Measurements from ENCODE around the gene CAMTA1.

CAMTA1 gene

GRCh38 chr1:6907201-6907600 is 121.9 kb downstream of the CAMTA1 start:
- Histone ChIP-seq H3K36me3 (ENCODE audit: control insufficient read depth in 2 of 2, insufficient read depth in 2 of 2, low read length in 2 of 2) (no peaks in the 10 kb centered on the region), H3K4me1 (ENCODE audit: control insufficient read depth, insufficient read depth, low read length) (peaks cover 8% of the 10 kb centered on the region), H3K4me3 (ENCODE audit: low read length in 2 of 2) (no peak overlapping the region), H3K9ac (ENCODE audit: low read length in 2 of 2) (no peak overlapping the region), H3K27ac (ENCODE audit: low read length) (no peak overlapping the region), H3K27me3 (ENCODE audit: control insufficient read depth in 1 of 2, insufficient read depth in 2 of 2, low read length in 2 of 2) (peaks cover 10 to 15% of the 10 kb centered on the region in 2 donors), H3K9me3 (ENCODE audit: control insufficient read depth in 2 of 2, low read length in 2 of 2) (no peaks in the 10 kb centered on the region)

- Histone ChIP-seq H3K9ac (ENCODE audit: low read length in 2 of 2) (no peak overlapping the region), H3K27ac (ENCODE audit: low read length) (no peak overlapping the region), H3K4me1 (ENCODE audit: control insufficient read depth, insufficient read depth, low read length) (peaks cover 14% of the 10 kb centered on the region), H3K9me3 (ENCODE audit: control insufficient read depth in 2 of 2, low read length in 2 of 2) (no peaks in the 10 kb centered on the region), H3K27me3 (ENCODE audit: control insufficient read depth in 1 of 2, insufficient read depth in 2 of 2, low read length in 2 of 2) (peaks cover 10 to 19% of the 10 kb centered on the region in 2 donors), H3K36me3 (ENCODE audit: control insufficient read depth in 2 of 2, insufficient read depth in 2 of 2, low read length in 2 of 2) (no peaks in the 10 kb centered on the region), H3K4me3 (ENCODE audit: low read length in 2 of 2) (no peak overlapping the region)
Measured at GRCh38 chr1:6907676-6908434, 122.6 kb downstream of the CAMTA1 start.

GRCh38 chr1:6909401-6909800 is 124.1 kb downstream of the CAMTA1 start:
- H3K9me3 ChIP-seq (ENCODE audit: control insufficient read depth in 2 of 2, low read length in 2 of 2), result peaks cover 0 to 3% of the 10 kb centered on the region in 2 donors
- H3K9ac ChIP-seq (ENCODE audit: low read length in 2 of 2), result no peak overlapping the region
- H3K36me3 ChIP-seq (ENCODE audit: control insufficient read depth in 2 of 2, insufficient read depth in 2 of 2, low read length in 2 of 2), result no peaks in the 10 kb centered on the region
- H3K27ac ChIP-seq (ENCODE audit: low read length), result no peak overlapping the region
- H3K27me3 ChIP-seq (ENCODE audit: control insufficient read depth in 1 of 2, insufficient read depth in 2 of 2, low read length in 2 of 2), result peaks cover 12 to 27% of the 10 kb centered on the region in 2 donors
- peaks cover 14% of the 10 kb centered on the region for H3K4me1 ChIP-seq (ENCODE audit: control insufficient read depth, insufficient read depth, low read length)
- H3K4me3 ChIP-seq (ENCODE audit: low read length in 2 of 2), result no peak overlapping the region

GRCh38 chr1:6909857-6910256 is 124.6 kb downstream of the CAMTA1 start:
- Histone ChIP-seq H3K36me3 (ENCODE audit: control insufficient read depth in 2 of 2, insufficient read depth in 2 of 2, low read length in 2 of 2) (no peaks in the 10 kb centered on the region), H3K4me1 (ENCODE audit: control insufficient read depth, insufficient read depth, low read length) (peaks cover 14% of the 10 kb centered on the region), H3K4me3 (ENCODE audit: low read length in 2 of 2) (no peak overlapping the region), H3K27ac (ENCODE audit: low read length) (no peak overlapping the region), H3K27me3 (ENCODE audit: control insufficient read depth in 1 of 2, insufficient read depth in 2 of 2, low read length in 2 of 2) (peaks cover 14 to 27% of the 10 kb centered on the region in 2 donors), H3K9me3 (ENCODE audit: control insufficient read depth in 2 of 2, low read length in 2 of 2) (peaks cover 0 to 3% of the 10 kb centered on the region in 2 donors), H3K9ac (ENCODE audit: low read length in 2 of 2) (no peak overlapping the region)

- no peak overlapping the region for H3K4me3 ChIP-seq (ENCODE audit: low read length in 2 of 2)
- H3K27me3 ChIP-seq (ENCODE audit: control insufficient read depth in 1 of 2, insufficient read depth in 2 of 2, low read length in 2 of 2), result peaks cover 22 to 37% of the 10 kb centered on the region in 2 donors
- no peak overlapping the region for H3K27ac ChIP-seq (ENCODE audit: low read length)
- no peaks in the 10 kb centered on the region for H3K36me3 ChIP-seq (ENCODE audit: control insufficient read depth in 2 of 2, insufficient read depth in 2 of 2, low read length in 2 of 2)
- H3K9ac ChIP-seq (ENCODE audit: low read length in 2 of 2), result no peak overlapping the region
- peaks cover 14% of the 10 kb centered on the region for H3K4me1 ChIP-seq (ENCODE audit: control insufficient read depth, insufficient read depth, low read length)
- peaks cover 0 to 3% of the 10 kb centered on the region in 2 donors for H3K9me3 ChIP-seq (ENCODE audit: control insufficient read depth in 2 of 2, low read length in 2 of 2)
Measured at GRCh38 chr1:6911021-6911941, 126.0 kb downstream of the CAMTA1 start.

GRCh38 chr1:6911974-6912373 is 126.7 kb downstream of the CAMTA1 start:
- Histone ChIP-seq H3K9me3 (ENCODE audit: control insufficient read depth in 2 of 2, low read length in 2 of 2) (peaks cover 0 to 3% of the 10 kb centered on the region in 2 donors), H3K27ac (ENCODE audit: low read length) (no peak overlapping the region), H3K27me3 (ENCODE audit: control insufficient read depth in 1 of 2, insufficient read depth in 2 of 2, low read length in 2 of 2) (peaks cover 28 to 44% of the 10 kb centered on the region in 2 donors), H3K4me1 (ENCODE audit: control insufficient read depth, insufficient read depth, low read length) (peaks cover 14% of the 10 kb centered on the region), H3K9ac (ENCODE audit: low read length in 2 of 2) (no peak overlapping the region), H3K36me3 (ENCODE audit: control insufficient read depth in 2 of 2, insufficient read depth in 2 of 2, low read length in 2 of 2) (no peaks in the 10 kb centered on the region), H3K4me3 (ENCODE audit: low read length in 2 of 2) (no peak overlapping the region)

- H3K4me1 ChIP-seq (ENCODE audit: control insufficient read depth, insufficient read depth, low read length), result peaks cover 14% of the 10 kb centered on the region
- H3K9ac ChIP-seq (ENCODE audit: low read length in 2 of 2), result no peak overlapping the region
- H3K27ac ChIP-seq (ENCODE audit: low read length), result no peak overlapping the region
- H3K4me3 ChIP-seq (ENCODE audit: low read length in 2 of 2), result no peak overlapping the region
- H3K9me3 ChIP-seq (ENCODE audit: control insufficient read depth in 2 of 2, low read length in 2 of 2), result peaks cover 0 to 3% of the 10 kb centered on the region in 2 donors
- no peaks in the 10 kb centered on the region for H3K36me3 ChIP-seq (ENCODE audit: control insufficient read depth in 2 of 2, insufficient read depth in 2 of 2, low read length in 2 of 2)
- peaks cover 29 to 44% of the 10 kb centered on the region in 2 donors for H3K27me3 ChIP-seq (ENCODE audit: control insufficient read depth in 1 of 2, insufficient read depth in 2 of 2, low read length in 2 of 2)
Measured at GRCh38 chr1:6912518-6912917, 127.3 kb downstream of the CAMTA1 start.

GRCh38 chr1:6913086-6913485 is 127.8 kb downstream of the CAMTA1 start:
- H3K9me3 ChIP-seq (ENCODE audit: control insufficient read depth in 2 of 2, low read length in 2 of 2), result peaks cover 0 to 3% of the 10 kb centered on the region in 2 donors
- H3K4me1 ChIP-seq (ENCODE audit: control insufficient read depth, insufficient read depth, low read length), result peaks cover 14% of the 10 kb centered on the region
- H3K9ac ChIP-seq (ENCODE audit: low read length in 2 of 2), result no peak overlapping the region
- H3K36me3 ChIP-seq (ENCODE audit: control insufficient read depth in 2 of 2, insufficient read depth in 2 of 2, low read length in 2 of 2), result no peaks in the 10 kb centered on the region
- H3K4me3 ChIP-seq (ENCODE audit: low read length in 2 of 2), result no peak overlapping the region
- H3K27ac ChIP-seq (ENCODE audit: low read length), result no peak overlapping the region
- H3K27me3 ChIP-seq (ENCODE audit: control insufficient read depth in 1 of 2, insufficient read depth in 2 of 2, low read length in 2 of 2), result peaks cover 29 to 40% of the 10 kb centered on the region in 2 donors

- Histone ChIP-seq H3K36me3 (ENCODE audit: control insufficient read depth in 2 of 2, insufficient read depth in 2 of 2, low read length in 2 of 2) (no peaks in the 10 kb centered on the region), H3K9me3 (ENCODE audit: control insufficient read depth in 2 of 2, low read length in 2 of 2) (peaks cover 0 to 3% of the 10 kb centered on the region in 2 donors), H3K9ac (ENCODE audit: low read length in 2 of 2) (no peak overlapping the region), H3K4me3 (ENCODE audit: low read length in 2 of 2) (no peak overlapping the region), H3K4me1 (ENCODE audit: control insufficient read depth, insufficient read depth, low read length) (peaks cover 14% of the 10 kb centered on the region), H3K27ac (ENCODE audit: low read length) (no peak overlapping the region), H3K27me3 (ENCODE audit: control insufficient read depth in 1 of 2, insufficient read depth in 2 of 2, low read length in 2 of 2) (peaks cover 31 to 37% of the 10 kb centered on the region in 2 donors)
Measured at GRCh38 chr1:6914706-6915105, 129.5 kb downstream of the CAMTA1 start.

- peaks cover 12% of the 10 kb centered on the region for H3K4me1 ChIP-seq (ENCODE audit: control insufficient read depth, insufficient read depth, low read length)
- no peak overlapping the region for H3K27ac ChIP-seq (ENCODE audit: low read length)
- no peak overlapping the region for H3K4me3 ChIP-seq (ENCODE audit: low read length in 2 of 2)
- peaks cover 26 to 32% of the 10 kb centered on the region in 2 donors for H3K27me3 ChIP-seq (ENCODE audit: control insufficient read depth in 1 of 2, insufficient read depth in 2 of 2, low read length in 2 of 2)
- no peaks in the 10 kb centered on the region for H3K36me3 ChIP-seq (ENCODE audit: control insufficient read depth in 2 of 2, insufficient read depth in 2 of 2, low read length in 2 of 2)
- H3K9me3 ChIP-seq (ENCODE audit: control insufficient read depth in 2 of 2, low read length in 2 of 2), result peaks cover 0 to 3% of the 10 kb centered on the region in 2 donors
- no peak overlapping the region for H3K9ac ChIP-seq (ENCODE audit: low read length in 2 of 2)
Measured at GRCh38 chr1:6915999-6916565, 130.8 kb downstream of the CAMTA1 start.
